Measurements from ENCODE around the gene PCMTD2. TPM values are rescaled to one million over a fixed set of nuclear protein-coding genes. Genes with fewer than 3 reads are reported as not detected.

PCMTD2 gene
- total and polyA plus RNA-seq, 10 of the 15 experiments (the other 5 are each of a cell fraction or from before 2014, with no cell fraction given) = 6.8 to 36.8 (median 16.5) TPM

- BruUV-seq (replicated peaks) = no TSS peak
- ATAC-seq (no peak), DNase-seq (ENCODE audit: low read depth, low spot score) (no peak), FAIRE-seq (no peak)
- no peak overlapping the region for H3K27ac ChIP-seq (ENCODE audit: control insufficient read depth, insufficient read depth)
- intact Hi-C loops (cut with micrococcal nuclease; ENCODE audit: unreplicated experiment) (no loop called here), in situ Hi-C loops (cut with MboI) (no loop called here)
- no peaks in the 10 kb centered on the region for H3K36me3 ChIP-seq (ENCODE audit: control insufficient read depth in 2 of 2, insufficient read depth in 2 of 2, low read length in 1 of 2)
- SMC1A ChIA-PET (ENCODE audit: uncharacterized antibody, unreplicated experiment) = interaction anchor here (1.1 kb wide), 2 partner anchors 27 to 61 kb away, joined by 3 to 4 read pairs; no protein-coding TSS in a partner anchor
- no peak overlapping the region for H3K4me3 ChIP-seq
- no peaks in the 10 kb centered on the region for H4K20me1 ChIP-seq (ENCODE audit: control insufficient read depth, insufficient read depth)
- TF ChIP-seq NR2C1 (IDR thresholded peaks at IDR 0.05) (no peak), HCFC1 (IDR thresholded peaks at IDR 0.05; ENCODE audit: low read length) (no peak), USF2 (IDR thresholded peaks at IDR 0.05; ENCODE audit: borderline replicate concordance, low read depth, low read length) (no peak), RELA (IDR thresholded peaks at IDR 0.05; ENCODE audit: borderline replicate concordance, partially characterized antibody) (no peak), FOS (IDR thresholded peaks at IDR 0.05; ENCODE audit: borderline replicate concordance, extremely low read depth, insufficient read length) (no peak), HDGF (IDR thresholded peaks at IDR 0.05) (no peak), CTCF (IDR thresholded peaks at IDR 0.05 in 2 of 3, conservative IDR thresholded peaks at IDR 0.05 in 1 of 3; ENCODE audit: control insufficient read depth in 2 of 3, extremely low read depth in 1 of 3, insufficient read depth in 1 of 3, low read depth in 3 of 3, low read length in 3 of 3) (no peak), RAD51 (IDR thresholded peaks at IDR 0.05) (no peak), PML (IDR thresholded peaks at IDR 0.05; ENCODE audit: low read length) (no peak), JUND (IDR thresholded peaks at IDR 0.05; ENCODE audit: low read depth, low read length) (no peak), PRDM15 (CRISPR knock-in tag; IDR thresholded peaks at IDR 0.05) (no peak), RELB (IDR thresholded peaks at IDR 0.05; ENCODE audit: low read depth) (no peak), MYB (IDR thresholded peaks at IDR 0.05; ENCODE audit: borderline replicate concordance, low read depth, low read length) (no peak)
- no peak overlapping the region for H2AFZ ChIP-seq (ENCODE audit: control insufficient read depth, low read depth, low read length)
- WGBS (ENCODE audit: insufficient coverage, insufficient replicate concordance, low lambda C conversion rate, missing lambda C conversion rate) = 22% methylated on average over 10 of the region's 10 CpGs
- no peak overlapping the region for H3K4me2 ChIP-seq (ENCODE audit: control insufficient read depth, insufficient read depth)
- H3K79me2 ChIP-seq (ENCODE audit: control insufficient read depth, insufficient read depth, low read length) = no peaks in the 10 kb centered on the region
- no peaks in the 10 kb centered on the region for H3K4me1 ChIP-seq (ENCODE audit: control insufficient read depth, insufficient read depth, low read length)
- no peak overlapping the region for H3K9ac ChIP-seq (ENCODE audit: control insufficient read depth, insufficient read depth, low read length)
- H3K27me3 ChIP-seq (replicated peaks in 1 of 2; ENCODE audit: control insufficient read depth in 2 of 2, insufficient read depth in 2 of 2, low read length in 1 of 2) = peaks cover 0 to 9% of the 10 kb centered on the region in 2 experiments; a peak in 2 of 4 replicates
- RAD21 ChIA-PET (ENCODE audit: unreplicated experiment) = interaction anchor here (1.1 to 1.3 kb wide), 2 partner anchors 14 to 31 kb away, joined by 3 read pairs; partner anchors contain the start of gene PCMTD2
- CTCF ChIA-PET = interaction anchor here (0.9 to 2.3 kb wide), 12 partner anchors 9 to 61 kb away, joined by 3 to 13 read pairs (median 7); partner anchors contain the start of gene PCMTD2
- H3K9me3 ChIP-seq (replicated peaks; ENCODE audit: control insufficient read depth, insufficient read depth, low read length) = no peaks in the 10 kb centered on the region
- POLR2A ChIA-PET = interaction anchor here (0.5 kb wide), 1 partner anchor 9 kb away, joined by 3 read pairs; no protein-coding TSS in a partner anchor
These were observed 31.0 kb upstream of the PCMTD2 start for GRCh38 chr20:64224351-64225170.

Measured in GM12878 (cell line).